Activated CD4-positive, CD25-positive, alpha-beta regulatory T cell treated with anti-CD3 and anti-CD28 coated beads, Interleukin-2, amount 50 U/mL, for 24 hours (primary cell): ENCODE results near the gene KRT16.
"Not testable (repeated sequence)": the region's sequence is repeated elsewhere in the genome, so short reads cannot be mapped to it uniquely, and the experiment has no call there.

Experiments
- ATAC-seq, 2 donors: fragments of 150-1000 bp; cut with Tn5 transposase; one replicate each; pipeline ENCODE4 v1.10.0; 2021; ENCODE audit warnings: mild to moderate bottlenecking in 1 of 2, moderate library complexity in 1 of 2

KRT16 gene

GRCh38 chr17:41614098-41614497 lies 1.5 kb upstream of the KRT16 start:
- ATAC-seq: no peak

- ATAC-seq: no peak
These were observed 913 bp upstream of the KRT16 start for GRCh38 chr17:41613277-41614082.

- no peak for ATAC-seq
These were observed 1.5 kb downstream of the KRT16 start for GRCh38 chr17:41610965-41611640.

GRCh38 chr17:41610061-41610517 lies 2.5 kb downstream of the KRT16 start:
- ATAC-seq: not testable (repeated sequence)

GRCh38 chr17:41606930-41607329 lies 5.6 kb downstream of the KRT16 start:
- ATAC-seq: not testable (repeated sequence)

GRCh38 chr17:41602524-41602923 lies 10.0 kb downstream of the KRT16 start:
- ATAC-seq: no peak

GRCh38 chr17:41600318-41600717 lies 12.2 kb downstream of the KRT16 start:
- no peak for ATAC-seq

- ATAC-seq: no peak
These were observed 12.9 kb downstream of the KRT16 start for GRCh38 chr17:41599680-41600079.

GRCh38 chr17:41595585-41595984 lies 17.0 kb downstream of the KRT16 start:
- no peak for ATAC-seq

- no peak for ATAC-seq
These were observed 18.1 kb downstream of the KRT16 start for GRCh38 chr17:41594363-41594915.

- no peak for ATAC-seq
These were observed 19.1 kb downstream of the KRT16 start for GRCh38 chr17:41593306-41593981.

GRCh38 chr17:41592601-41593305 lies 19.8 kb downstream of the KRT16 start:
- no peak for ATAC-seq

GRCh38 chr17:41589301-41589700 lies 23.3 kb downstream of the KRT16 start:
- ATAC-seq: no peak

GRCh38 chr17:41588126-41588810 lies 24.3 kb downstream of the KRT16 start:
- ATAC-seq: no peak

GRCh38 chr17:41586863-41587495 lies 25.6 kb downstream of the KRT16 start, which contains the start of gene KRT14:
Gene KRT14, minus strand, starts transcription at chr17:41586895. Its CDS starts 61 bp downstream, at chr17:41586834.
- ATAC-seq: no peak

- no peak for ATAC-seq
These were observed 27.1 kb downstream of the KRT16 start for GRCh38 chr17:41585301-41586056.

- ATAC-seq: not testable (repeated sequence)
These were observed 28.1 kb downstream of the KRT16 start for GRCh38 chr17:41584331-41584927.

GRCh38 chr17:41583137-41584127 lies 29.1 kb downstream of the KRT16 start:
- ATAC-seq: no peak
